ENCODE data around the gene FMNL3. TPM values are rescaled to one million over a fixed set of nuclear protein-coding genes. Genes with fewer than 3 reads are reported as not detected.
"Not testable (repeated sequence)": the region's sequence is repeated elsewhere in the genome, so short reads cannot be mapped to it uniquely, and the experiment has no call there.

Gene FMNL3
- total RNA-seq (2014; rRNA removed; shearing (Covaris generic)): 33.0 and 39.2 TPM in 2 replicates

GRCh38 chr12:49707128-49707811 is at the start of gene FMNL3:
TSS of gene FMNL3 (minus strand) at chr12:49707405. CDS start at chr12:49707180, 225 bp downstream.
- no peaks in the 10 kb centered on the region for H3K36me3 ChIP-seq
- no peaks in the 10 kb centered on the region; the same call in 1 of the 2 replicates for H3K9me3 ChIP-seq (replicated peaks)
- H3K27me3 ChIP-seq: no peaks in the 10 kb centered on the region
- peak within 1 kb of the TSS; percentile 72 for H3K27ac ChIP-seq
- DNase-seq: peak; percentile 98 to 99
- H3K4me1 ChIP-seq: peaks cover 27% of the 10 kb centered on the region
- peak within 1 kb of the TSS; percentile 98 for H3K4me3 ChIP-seq

- peaks cover 59% of the 10 kb centered on the region for H3K36me3 ChIP-seq
- no peak for DNase-seq
- no peak overlapping the region for H3K27ac ChIP-seq
- no peaks in the 10 kb centered on the region for H3K9me3 ChIP-seq (replicated peaks)
- no peaks in the 10 kb centered on the region for H3K4me1 ChIP-seq
- H3K4me3 ChIP-seq: no peak overlapping the region
- H3K27me3 ChIP-seq: no peaks in the 10 kb centered on the region
Observed at GRCh38 chr12:49750996-49751393, 43.8 kb upstream of the FMNL3 start.

- DNase-seq: no peak
- no peak overlapping the region for H3K27ac ChIP-seq
Observed at GRCh38 chr12:49750027-49750995, 43.1 kb upstream of the FMNL3 start.

GRCh38 chr12:49748800-49749199 is 41.6 kb upstream of the FMNL3 start:
- no peak for DNase-seq
- H3K9me3 ChIP-seq (replicated peaks): no peaks in the 10 kb centered on the region
- no peaks in the 10 kb centered on the region for H3K4me1 ChIP-seq
- no peak overlapping the region for H3K4me3 ChIP-seq
- H3K27ac ChIP-seq: no peak overlapping the region
- H3K27me3 ChIP-seq: no peaks in the 10 kb centered on the region
- H3K36me3 ChIP-seq: peaks cover 40% of the 10 kb centered on the region

More at GRCh38 chr12:49750027-49750995, 43.1 kb upstream of the FMNL3 start:
- Histone ChIP-seq H3K4me3 (no peak overlapping the region), H3K9me3 (replicated peaks) (no peaks in the 10 kb centered on the region), H3K4me1 (no peaks in the 10 kb centered on the region), H3K27me3 (no peaks in the 10 kb centered on the region), H3K36me3 (peaks cover 52% of the 10 kb centered on the region)

- Histone ChIP-seq H3K4me3 (no peak overlapping the region), H3K27me3 (no peaks in the 10 kb centered on the region), H3K36me3 (peaks cover 35% of the 10 kb centered on the region), H3K9me3 (replicated peaks) (no peaks in the 10 kb centered on the region), H3K4me1 (peaks cover 4% of the 10 kb centered on the region; the same call in 1 of the 2 replicates), H3K27ac (no peak overlapping the region)
- no peak for DNase-seq
Observed at GRCh38 chr12:49748306-49748705, 41.1 kb upstream of the FMNL3 start.

- H3K27ac ChIP-seq: no peak overlapping the region
- no peaks in the 10 kb centered on the region for H3K9me3 ChIP-seq (replicated peaks)
- DNase-seq: no peak
- H3K36me3 ChIP-seq: peaks cover 11% of the 10 kb centered on the region
- peaks cover 6% of the 10 kb centered on the region; the same call in 1 of the 2 replicates for H3K4me1 ChIP-seq
- H3K27me3 ChIP-seq: no peaks in the 10 kb centered on the region
- no peak overlapping the region for H3K4me3 ChIP-seq
Observed at GRCh38 chr12:49744363-49744885, 37.2 kb upstream of the FMNL3 start.

GRCh38 chr12:49741882-49742620 is 34.8 kb upstream of the FMNL3 start:
- Histone ChIP-seq H3K4me1 (peaks cover 6% of the 10 kb centered on the region; the same call in 1 of the 2 replicates), H3K27me3 (no peaks in the 10 kb centered on the region), H3K9me3 (replicated peaks) (no peaks in the 10 kb centered on the region), H3K36me3 (peaks cover 6% of the 10 kb centered on the region; the same call in 1 of the 2 replicates), H3K27ac (peak overlapping the region; percentile 82), H3K4me3 (peak overlapping the region; percentile 71)
- peak; percentile 89 to 92 for DNase-seq

GRCh38 chr12:49740930-49741881 is 34.0 kb upstream of the FMNL3 start, which contains the start of gene TMBIM6:
TSS of gene TMBIM6 (plus strand) at chr12:49741557. CDS start at chr12:49752494, 10,937 bp downstream.
- Histone ChIP-seq H3K4me3 (peak within 1 kb of the TSS; percentile 71), H3K36me3 (peaks cover 6% of the 10 kb centered on the region; the same call in 1 of the 2 replicates), H3K27me3 (no peaks in the 10 kb centered on the region), H3K27ac (peak within 1 kb of the TSS; percentile 82), H3K9me3 (replicated peaks) (no peaks in the 10 kb centered on the region), H3K4me1 (peaks cover 6% of the 10 kb centered on the region; the same call in 1 of the 2 replicates)
- peak; percentile 100 for DNase-seq

- not testable (repeated sequence) for H3K9me3 ChIP-seq (replicated peaks); H3K36me3 ChIP-seq; H3K4me3 ChIP-seq; H3K4me1 ChIP-seq; H3K27ac ChIP-seq; DNase-seq; H3K27me3 ChIP-seq
Observed at GRCh38 chr12:49740277-49740676, 33.1 kb upstream of the FMNL3 start.

GRCh38 chr12:49738721-49739120 is 31.5 kb upstream of the FMNL3 start:
- not testable (repeated sequence) for DNase-seq; H3K9me3 ChIP-seq (replicated peaks); H3K4me1 ChIP-seq; H3K4me3 ChIP-seq; H3K36me3 ChIP-seq; H3K27me3 ChIP-seq; H3K27ac ChIP-seq

- not testable (repeated sequence) for H3K9me3 ChIP-seq (replicated peaks); H3K4me3 ChIP-seq; H3K36me3 ChIP-seq; H3K27me3 ChIP-seq; H3K27ac ChIP-seq; H3K4me1 ChIP-seq; DNase-seq
Observed at GRCh38 chr12:49734900-49735299, 27.7 kb upstream of the FMNL3 start.

- DNase-seq: peak; percentile 17 to 35
- Histone ChIP-seq H3K27ac (no peak overlapping the region), H3K27me3 (no peaks in the 10 kb centered on the region), H3K4me3 (no peak overlapping the region), H3K36me3 (no peaks in the 10 kb centered on the region), H3K4me1 (no peaks in the 10 kb centered on the region), H3K9me3 (replicated peaks) (no peaks in the 10 kb centered on the region)
Observed at GRCh38 chr12:49733219-49734017, 26.2 kb upstream of the FMNL3 start.

Data from SJCRH30 (cell line).